ENCODE results near the gene SETD5.

Gene SETD5

DNA sequence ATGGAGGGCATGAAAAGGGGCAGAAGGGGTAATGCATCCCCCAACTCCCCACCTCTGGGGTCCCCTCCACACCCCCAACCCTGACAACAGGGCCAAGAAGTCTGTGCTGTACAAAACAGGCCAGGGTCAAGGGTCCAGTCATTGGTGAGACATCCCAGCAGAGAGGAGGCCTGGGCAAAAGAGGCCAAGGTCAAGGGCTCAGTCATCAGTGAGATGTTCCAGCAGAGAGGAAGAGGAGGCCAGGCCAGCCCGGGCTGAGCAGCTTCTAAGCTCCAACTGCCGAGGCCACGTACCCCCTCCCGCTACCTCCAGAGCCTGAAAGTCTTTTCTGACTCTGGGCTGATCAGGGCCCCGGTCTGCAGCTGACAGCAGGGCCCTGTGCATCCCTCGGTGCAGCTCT is 103.8 kb downstream of the SETD5 start:
- no peak for TF ChIP-seq POLR2AphosphoS5 (IDR thresholded peaks at IDR 0.05; ENCODE audit: low read depth, low read length)
- TF ChIP-seq POLR2A (IDR thresholded peaks at IDR 0.05; ENCODE audit: low read depth, low read length) = no peak
- no peak for TF ChIP-seq TAF1 (IDR thresholded peaks at IDR 0.05; ENCODE audit: borderline replicate concordance, low read depth, low read length)
- no peak for DNase-seq (ENCODE audit: insufficient read length)
- FAIRE-seq = no peak

- DNase-seq (ENCODE audit: insufficient read length) = peak; percentile 46
- peak; percentile 89 for FAIRE-seq
- TF ChIP-seq POLR2AphosphoS5 (IDR thresholded peaks at IDR 0.05; ENCODE audit: low read depth, low read length) (no peak), TAF1 (IDR thresholded peaks at IDR 0.05; ENCODE audit: borderline replicate concordance, low read depth, low read length) (no peak), POLR2A (IDR thresholded peaks at IDR 0.05; ENCODE audit: low read depth, low read length) (no peak)
Observed at GRCh38 chr3:9503283-9503682, 105.9 kb downstream of the SETD5 start.

DNA sequence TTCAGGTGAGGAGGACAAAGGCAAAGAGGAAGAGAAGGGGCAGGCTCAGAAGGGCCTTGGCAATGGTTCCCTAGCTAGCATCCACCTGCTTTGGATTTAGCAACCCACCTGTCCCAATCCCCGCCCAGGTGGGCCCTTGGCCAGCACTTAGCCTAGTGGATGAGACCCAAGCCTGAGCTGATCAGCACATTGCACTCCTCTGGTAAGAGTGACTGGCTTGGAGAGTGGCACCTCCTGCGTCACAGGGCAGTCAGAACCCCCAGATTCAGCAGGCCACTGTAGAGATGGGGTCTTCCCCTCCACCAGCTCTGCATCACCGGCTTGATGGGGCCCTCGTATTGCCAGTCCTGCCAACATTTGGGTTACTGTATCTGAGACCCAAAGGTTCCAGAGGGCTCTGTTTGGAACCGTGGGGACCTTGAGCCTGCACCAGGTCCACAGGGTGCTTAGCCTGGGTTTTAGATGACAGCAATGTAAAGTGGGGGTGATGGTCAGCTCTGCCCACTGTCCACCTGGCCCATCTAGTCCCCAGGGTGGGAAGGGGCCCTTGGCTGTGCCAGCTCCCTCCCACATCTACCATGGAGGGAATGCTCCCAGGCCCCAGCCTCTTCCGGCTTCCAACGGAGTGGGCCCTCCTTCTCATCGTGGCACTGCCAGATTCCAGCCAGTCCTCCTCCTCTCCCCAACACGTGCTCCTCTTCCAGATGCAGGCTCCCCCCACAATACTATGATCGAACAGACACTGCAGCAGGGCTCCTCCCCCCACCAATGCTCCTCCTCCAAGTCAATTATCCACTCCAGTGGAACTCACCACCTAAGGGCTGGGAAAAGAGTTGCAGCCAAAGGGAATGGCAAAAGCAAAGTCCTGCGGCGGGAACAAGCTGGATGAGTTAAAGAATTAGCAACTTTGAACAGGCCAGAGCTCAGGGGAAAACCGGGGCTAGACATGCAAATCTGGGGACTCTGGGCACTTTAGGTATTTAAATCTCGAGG is 110.5 kb downstream of the SETD5 start:
- DNase-seq (ENCODE audit: insufficient read length) (no peak), FAIRE-seq (no peak)
- TF ChIP-seq TAF1 (IDR thresholded peaks at IDR 0.05; ENCODE audit: borderline replicate concordance, low read depth, low read length) (no peak), POLR2AphosphoS5 (IDR thresholded peaks at IDR 0.05; ENCODE audit: low read depth, low read length) (no peak), POLR2A (IDR thresholded peaks at IDR 0.05; ENCODE audit: low read depth, low read length) (no peak)

DNA sequence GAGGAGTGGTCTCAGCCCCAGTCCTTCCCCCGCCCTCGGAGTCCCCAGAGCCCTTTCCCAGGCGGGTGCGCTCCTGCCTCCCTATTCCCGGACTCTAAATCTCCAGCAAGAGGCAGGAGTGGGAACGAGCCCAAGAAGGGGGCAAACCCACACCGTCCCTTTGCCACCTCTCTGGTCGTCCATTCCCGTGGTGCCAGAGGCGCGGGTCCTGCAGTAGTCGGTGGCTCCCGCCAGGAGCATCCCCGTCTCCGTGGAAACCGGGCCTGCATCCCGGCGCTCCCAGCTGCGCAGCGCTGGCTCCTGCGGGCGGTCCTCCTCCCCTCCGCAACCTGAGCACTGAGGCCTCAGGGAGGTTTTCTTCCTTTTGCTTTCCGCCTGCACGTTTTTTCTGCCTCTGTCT is 111.4 kb downstream of the SETD5 start:
- TF ChIP-seq POLR2A (IDR thresholded peaks at IDR 0.05; ENCODE audit: low read depth, low read length) (no peak), TAF1 (IDR thresholded peaks at IDR 0.05; ENCODE audit: borderline replicate concordance, low read depth, low read length) (no peak), POLR2AphosphoS5 (IDR thresholded peaks at IDR 0.05; ENCODE audit: low read depth, low read length) (no peak)
- DNase-seq (ENCODE audit: insufficient read length) (no peak), FAIRE-seq (no peak)

DNA sequence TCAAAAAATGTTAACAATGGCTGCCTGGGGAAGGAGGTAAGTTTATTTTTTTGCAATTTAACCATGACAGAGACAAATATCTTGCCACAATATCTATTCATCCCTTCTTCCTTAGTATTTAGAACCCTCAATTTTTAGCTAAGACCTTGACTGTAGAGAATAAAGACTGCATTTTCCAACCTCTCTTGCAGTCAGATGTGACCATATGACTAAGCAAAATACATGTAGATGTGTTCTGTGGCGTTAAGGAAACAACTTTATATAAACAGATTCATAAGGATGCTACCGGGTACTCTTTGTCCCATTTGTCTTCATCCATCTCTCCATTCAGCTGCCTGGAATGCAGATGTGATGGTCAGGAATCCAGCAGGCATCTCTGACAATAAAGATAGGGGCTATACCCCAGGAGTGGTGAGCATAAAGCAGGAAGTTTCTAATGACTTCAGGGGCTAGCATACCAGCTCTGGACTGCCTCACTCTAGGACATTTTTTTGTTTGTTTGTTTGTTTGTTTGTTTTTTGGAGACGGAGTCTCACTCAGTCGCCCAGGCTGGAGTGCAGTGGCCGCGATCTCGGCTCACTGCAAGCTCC is 115.1 kb downstream of the SETD5 start:
- FAIRE-seq (no peak), DNase-seq (ENCODE audit: insufficient read length) (no peak)
- TF ChIP-seq TAF1 (IDR thresholded peaks at IDR 0.05; ENCODE audit: borderline replicate concordance, low read depth, low read length) = no peak
- TF ChIP-seq POLR2A (IDR thresholded peaks at IDR 0.05; ENCODE audit: low read depth, low read length) = no peak
- TF ChIP-seq POLR2AphosphoS5 (IDR thresholded peaks at IDR 0.05; ENCODE audit: low read depth, low read length) = no peak

GRCh38 chr3:9514306-9514705 is 116.9 kb downstream of the SETD5 start:
- FAIRE-seq (no peak), DNase-seq (ENCODE audit: insufficient read length) (no peak)
- no peak for TF ChIP-seq POLR2A (IDR thresholded peaks at IDR 0.05; ENCODE audit: low read depth, low read length)
- TF ChIP-seq POLR2AphosphoS5 (IDR thresholded peaks at IDR 0.05; ENCODE audit: low read depth, low read length) = no peak
- no peak for TF ChIP-seq TAF1 (IDR thresholded peaks at IDR 0.05; ENCODE audit: borderline replicate concordance, low read depth, low read length)

DNA sequence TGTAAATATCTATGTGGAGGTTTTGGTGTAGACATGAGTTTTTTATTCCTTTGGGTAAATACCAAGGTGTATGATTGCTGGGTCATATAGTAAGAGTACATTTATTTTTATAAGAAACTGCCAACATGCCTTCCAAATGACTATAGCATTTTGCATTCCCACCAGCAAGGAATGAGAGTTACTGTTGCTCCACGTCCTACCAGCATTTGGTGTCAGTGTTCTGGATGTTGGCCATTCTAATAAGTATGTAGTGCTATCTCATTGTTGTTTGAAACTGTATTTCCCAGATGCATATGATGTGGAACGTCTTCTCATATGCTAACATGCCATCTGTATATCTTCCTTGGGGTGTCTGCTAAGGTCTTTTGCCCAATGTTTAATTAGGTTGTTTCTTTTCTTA is 117.5 kb downstream of the SETD5 start:
- TF ChIP-seq POLR2A (IDR thresholded peaks at IDR 0.05; ENCODE audit: low read depth, low read length) (no peak), POLR2AphosphoS5 (IDR thresholded peaks at IDR 0.05; ENCODE audit: low read depth, low read length) (no peak), TAF1 (IDR thresholded peaks at IDR 0.05; ENCODE audit: borderline replicate concordance, low read depth, low read length) (no peak)
- DNase-seq (ENCODE audit: insufficient read length) = no peak
- FAIRE-seq = no peak

GRCh38 chr3:9525078-9525477 is 127.7 kb downstream of the SETD5 start:
- TF ChIP-seq POLR2AphosphoS5 (IDR thresholded peaks at IDR 0.05; ENCODE audit: low read depth, low read length) (no peak), TAF1 (IDR thresholded peaks at IDR 0.05; ENCODE audit: borderline replicate concordance, low read depth, low read length) (no peak), POLR2A (IDR thresholded peaks at IDR 0.05; ENCODE audit: low read depth, low read length) (no peak)
- no peak for DNase-seq (ENCODE audit: insufficient read length)
- no peak for FAIRE-seq

Measured in GM12892 (cell line).